HepG2 (cell line): ENCODE data around the gene CLPX. TPM values are rescaled to one million over a fixed set of nuclear protein-coding genes. Genes with fewer than 3 reads are reported as not detected.

Source experiments
- BRCA1 ChIP-seq: sonication (generic); formaldehyde crosslinking; IDR thresholded peaks from 2 replicates; pipeline ENCODE4 v1.4.0; 2020; ENCODE audit warnings: missing genetic modification reagents
- FIP1L1 ChIP-seq: fragments of 200-400 bp; formaldehyde crosslinking; IDR thresholded peaks from 2 replicates; pipeline ENCODE4 v1.6.1; 2018; ENCODE audit warnings: low read depth, mild to moderate bottlenecking, low read length, moderate library complexity, borderline replicate concordance; ENCODE audit not compliant: insufficient read depth
- HCFC1 ChIP-seq: fragments of 150-350 bp; IDR thresholded peaks from 2 replicates; pipeline ENCODE4 v1.6.1; 2014; ENCODE audit warnings: low read depth, low read length
- HNRNPUL1 ChIP-seq: fragments of 200-400 bp; formaldehyde crosslinking; IDR thresholded peaks from 2 replicates; pipeline ENCODE4 v1.6.1; 2017; ENCODE audit warnings: low read depth, mild to moderate bottlenecking, low read length, moderate library complexity
- IKZF4 ChIP-seq: sonication (generic); formaldehyde crosslinking; IDR thresholded peaks from 2 replicates; pipeline ENCODE4 v1.5.1; 2020; ENCODE audit warnings: borderline replicate concordance, mild to moderate bottlenecking, low read depth, missing genetic modification reagents; ENCODE audit errors: not compliant biosample characterization
- IRX3 ChIP-seq: sonication (generic); formaldehyde crosslinking; IDR thresholded peaks from 2 replicates; pipeline ENCODE4 v1.8.1; 2023; ENCODE audit warnings: mild to moderate bottlenecking, low read depth, missing genetic modification reagents, borderline replicate concordance
- KAT8 ChIP-seq: IDR thresholded peaks from 2 replicates; pipeline ENCODE4 v1.6.1; 2016; ENCODE audit warnings: missing genetic modification reagents, missing compliant biosample characterization
- KLF11 ChIP-seq: IDR thresholded peaks from 2 replicates; pipeline ENCODE4 v1.6.1; 2016; ENCODE audit warnings: missing compliant biosample characterization
- MYNN ChIP-seq: sonication (generic); formaldehyde crosslinking; IDR thresholded peaks from 2 replicates; pipeline ENCODE4 v1.4.0; 2020; ENCODE audit warnings: mild to moderate bottlenecking, low read depth, missing genetic modification reagents
- NCOA1 ChIP-seq: sonication (generic); formaldehyde crosslinking; IDR thresholded peaks from 2 replicates; pipeline ENCODE4 v1.9.0; 2021; ENCODE audit warnings: missing genetic modification reagents
- NFE2 ChIP-seq: sonication (generic); formaldehyde crosslinking; IDR thresholded peaks from 2 replicates; pipeline ENCODE4 v1.4.0; 2020; ENCODE audit warnings: missing genetic modification reagents
- NFKBIZ ChIP-seq: IDR thresholded peaks from 2 replicates; pipeline ENCODE4 v1.6.1; 2018; ENCODE audit warnings: missing genetic modification reagents, missing compliant biosample characterization
- NKX3-1 ChIP-seq: sonication (generic); formaldehyde crosslinking; IDR thresholded peaks from 2 replicates; pipeline ENCODE4 v1.5.0; 2020; ENCODE audit warnings: missing genetic modification reagents
- POLR2A ChIP-seq, 2 experiments: IDR thresholded peaks; 2 replicates each; pipeline ENCODE4 v1.6.1; 2011; ENCODE audit warnings: low read depth in 2 of 2, low read length in 2 of 2, mild to moderate bottlenecking in 1 of 2, moderate library complexity in 1 of 2; ENCODE audit not compliant: insufficient read depth in 1 of 2
- RAD51 ChIP-seq: fragments of 450-650 bp; IDR thresholded peaks from 2 replicates; pipeline ENCODE4 v1.6.1; 2016; ENCODE audit warnings: borderline replicate concordance
- SETDB1 ChIP-seq: sonication (generic); formaldehyde crosslinking; IDR thresholded peaks from 2 replicates; pipeline ENCODE4 v1.5.1; 2020; ENCODE audit warnings: missing genetic modification reagents, mild to moderate bottlenecking, borderline replicate concordance
- SMC3 ChIP-seq: IDR thresholded peaks from 2 replicates; pipeline ENCODE4 v1.6.1; 2011; ENCODE audit warnings: low read length, improper control_type of control experiment
- TCF12 ChIP-seq, 2 experiments: fragments of 450-650 bp in 1 of 2; sonication (generic) in 1 of 2; formaldehyde crosslinking in 1 of 2; IDR thresholded peaks; 2 replicates each; pipeline versions ENCODE4 v1.6.1 to v1.8.0; 2017 to 2022; ENCODE audit warnings: antibody characterized with exemption in 1 of 2, mild to moderate bottlenecking in 1 of 2, missing genetic modification reagents in 1 of 2, moderate library complexity in 1 of 2
- TGIF2 ChIP-seq: IDR thresholded peaks from 2 replicates; pipeline ENCODE4 v1.6.1; 2016; ENCODE audit warnings: control low read depth, missing compliant biosample characterization
- ZNF451 ChIP-seq: sonication (generic); formaldehyde crosslinking; IDR thresholded peaks from 2 replicates; pipeline ENCODE4 v1.5.0; 2020; ENCODE audit warnings: mild to moderate bottlenecking, missing genetic modification reagents
- ZNF589 ChIP-seq: sonication (generic); formaldehyde crosslinking; conservative IDR thresholded peaks from 2 replicates; pipeline ENCODE4 v1.8.0; 2022; ENCODE audit warnings: mild to moderate bottlenecking, moderate library complexity, missing genetic modification reagents
- ZNF761 ChIP-seq: sonication (generic); formaldehyde crosslinking; conservative IDR thresholded peaks from 2 replicates; pipeline ENCODE4 v1.4.0; 2020; ENCODE audit warnings: mild to moderate bottlenecking, missing genetic modification reagents
- ZNF788 ChIP-seq: sonication (generic); formaldehyde crosslinking; IDR thresholded peaks from 2 replicates; pipeline ENCODE4 v1.5.0; 2020; ENCODE audit warnings: mild to moderate bottlenecking, missing genetic modification reagents, borderline replicate concordance
- ZSCAN31 ChIP-seq: sonication (generic); formaldehyde crosslinking; IDR thresholded peaks from 2 replicates; pipeline ENCODE4 v1.5.0; 2020; ENCODE audit warnings: low read depth, mild to moderate bottlenecking, missing genetic modification reagents
- polyA plus RNA-seq, 8 experiments: library from polyadenylated mRNA; depleted of rRNA in 3 of 8; stranded (reverse) in 7 of 8; unstranded in 1 of 8; fragments of >200 nt; fragmentation: Illumina TruSeq in 4 of 8; extraction: Trizol in 4 of 8; gene quantifications; 2 replicates each; pipeline versions ENCODE4 v1.2.1 to v1.2.3, GENCODE V29; 2011 to 2016; ENCODE audit warnings: low read depth in 4 of 8, missing spikeins in 1 of 8, mixed read lengths in 1 of 8; ENCODE audit not compliant: insufficient read depth in 1 of 8
- total RNA-seq, 5 experiments: library from RNA; depleted of rRNA; stranded (reverse); fragments of >200 nt; fragmentation: Illumina TruSeq; extraction: Trizol; gene quantifications; 2 replicates each; pipeline ENCODE4 v1.2.3, GENCODE V29; 2016; ENCODE audit warnings: low read depth in 1 of 5
- TF ChIP-seq, protein P1 (sequence below): sonication (generic); formaldehyde crosslinking; IDR thresholded peaks from 2 replicates; pipeline ENCODE4 v1.5.0; 2020; ENCODE audit warnings: missing genetic modification reagents
- TF ChIP-seq, protein P2 (sequence below): IDR thresholded peaks from 2 replicates; pipeline ENCODE4 v1.6.1; 2016; ENCODE audit warnings: missing compliant biosample characterization, missing genetic modification reagents, borderline replicate concordance
- TF ChIP-seq, protein P3 (sequence below): sonication (generic); formaldehyde crosslinking; IDR thresholded peaks from 2 replicates; pipeline ENCODE4 v1.8.0; 2022; ENCODE audit warnings: mild to moderate bottlenecking, missing genetic modification reagents; ENCODE audit not compliant: insufficient replicate concordance

The CLPX gene
- total and polyA plus RNA-seq, 2 of the 13 experiments (the other 11 are each of a cell fraction or from before 2014, with no cell fraction given) = 33.9 to 61.3 TPM

DNA sequence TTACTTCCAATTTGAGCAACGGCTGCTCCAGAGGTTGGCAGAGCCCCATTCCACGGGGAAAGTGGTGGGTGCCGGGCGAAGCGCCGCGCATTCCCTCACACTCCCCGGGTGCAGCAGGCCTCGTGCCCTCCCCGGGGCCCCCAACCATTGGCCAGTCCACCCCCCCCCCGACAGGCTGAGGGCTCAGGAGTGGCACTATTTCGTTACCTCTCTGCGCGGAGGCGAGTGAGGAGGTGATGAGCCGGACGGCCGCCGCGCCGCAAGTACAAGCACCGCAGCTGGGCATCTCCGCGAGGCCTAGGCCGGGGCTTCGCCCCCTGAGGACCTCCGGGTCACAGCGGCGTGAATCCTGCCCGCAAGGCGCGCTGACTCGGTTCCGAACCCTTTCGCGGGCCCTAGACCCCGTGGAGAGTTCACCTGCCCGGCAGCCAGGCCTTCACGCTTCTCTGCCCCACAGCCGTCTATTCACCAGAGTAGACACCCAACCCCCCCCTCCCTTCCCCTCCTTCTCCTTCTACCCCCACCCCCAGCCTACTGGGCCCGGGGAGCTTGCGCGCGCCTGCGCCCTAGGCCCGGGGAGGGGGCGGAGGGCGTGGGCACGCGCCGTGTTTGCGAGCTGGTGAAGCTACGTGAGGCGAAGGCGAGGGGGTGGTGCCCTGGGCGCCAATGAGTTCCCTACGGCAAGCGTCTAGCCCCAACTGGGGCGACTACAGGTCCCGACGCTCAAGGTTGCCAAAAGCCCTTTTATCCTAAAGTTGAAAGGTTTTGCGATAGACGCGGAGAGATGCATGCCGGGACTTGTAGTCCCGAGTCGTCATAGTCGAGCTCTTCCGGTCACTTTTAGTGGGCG, at the start of gene CLPX (continued):
- no peak for TF ChIP-seq RAD51
- TF ChIP-seq HCFC1 = peak; percentile 81
- TF ChIP-seq, protein P1, sequence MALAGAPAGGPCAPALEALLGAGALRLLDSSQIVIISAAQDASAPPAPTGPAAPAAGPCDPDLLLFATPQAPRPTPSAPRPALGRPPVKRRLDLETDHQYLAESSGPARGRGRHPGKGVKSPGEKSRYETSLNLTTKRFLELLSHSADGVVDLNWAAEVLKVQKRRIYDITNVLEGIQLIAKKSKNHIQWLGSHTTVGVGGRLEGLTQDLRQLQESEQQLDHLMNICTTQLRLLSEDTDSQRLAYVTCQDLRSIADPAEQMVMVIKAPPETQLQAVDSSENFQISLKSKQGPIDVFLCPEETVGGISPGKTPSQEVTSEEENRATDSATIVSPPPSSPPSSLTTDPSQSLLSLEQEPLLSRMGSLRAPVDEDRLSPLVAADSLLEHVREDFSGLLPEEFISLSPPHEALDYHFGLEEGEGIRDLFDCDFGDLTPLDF (CRISPR knock-in tag) = peak; percentile 9; the same call in 1 of the 2 replicates
- peak; percentile 7; the same call in 1 of the 2 replicates for TF ChIP-seq IRX3 (CRISPR knock-in tag)
- TF ChIP-seq NCOA1 (CRISPR knock-in tag) = peak; percentile 65; the same call in 1 of the 2 replicates
- TF ChIP-seq, protein P2, sequence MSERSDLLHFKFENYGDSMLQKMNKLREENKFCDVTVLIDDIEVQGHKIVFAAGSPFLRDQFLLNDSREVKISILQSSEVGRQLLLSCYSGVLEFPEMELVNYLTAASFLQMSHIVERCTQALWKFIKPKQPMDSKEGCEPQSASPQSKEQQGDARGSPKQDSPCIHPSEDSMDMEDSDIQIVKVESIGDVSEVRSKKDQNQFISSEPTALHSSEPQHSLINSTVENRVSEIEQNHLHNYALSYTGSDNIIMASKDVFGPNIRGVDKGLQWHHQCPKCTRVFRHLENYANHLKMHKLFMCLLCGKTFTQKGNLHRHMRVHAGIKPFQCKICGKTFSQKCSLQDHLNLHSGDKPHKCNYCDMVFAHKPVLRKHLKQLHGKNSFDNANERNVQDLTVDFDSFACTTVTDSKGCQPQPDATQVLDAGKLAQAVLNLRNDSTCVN (CRISPR knock-in tag) = no peak
- no peak for TF ChIP-seq ZNF451 (CRISPR knock-in tag)
- TF ChIP-seq NKX3-1 (CRISPR knock-in tag) = peak; percentile 8; the same call in 1 of the 2 replicates
- TF ChIP-seq NFE2 (CRISPR knock-in tag) = no peak
- TF ChIP-seq FIP1L1 = no peak
- no peak for TF ChIP-seq BRCA1 (CRISPR knock-in tag)
- TF ChIP-seq, protein P3, sequence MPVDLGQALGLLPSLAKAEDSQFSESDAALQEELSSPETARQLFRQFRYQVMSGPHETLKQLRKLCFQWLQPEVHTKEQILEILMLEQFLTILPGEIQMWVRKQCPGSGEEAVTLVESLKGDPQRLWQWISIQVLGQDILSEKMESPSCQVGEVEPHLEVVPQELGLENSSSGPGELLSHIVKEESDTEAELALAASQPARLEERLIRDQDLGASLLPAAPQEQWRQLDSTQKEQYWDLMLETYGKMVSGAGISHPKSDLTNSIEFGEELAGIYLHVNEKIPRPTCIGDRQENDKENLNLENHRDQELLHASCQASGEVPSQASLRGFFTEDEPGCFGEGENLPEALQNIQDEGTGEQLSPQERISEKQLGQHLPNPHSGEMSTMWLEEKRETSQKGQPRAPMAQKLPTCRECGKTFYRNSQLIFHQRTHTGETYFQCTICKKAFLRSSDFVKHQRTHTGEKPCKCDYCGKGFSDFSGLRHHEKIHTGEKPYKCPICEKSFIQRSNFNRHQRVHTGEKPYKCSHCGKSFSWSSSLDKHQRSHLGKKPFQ (CRISPR knock-in tag) = no peak
- TF ChIP-seq SETDB1 = no peak
- TF ChIP-seq TCF12 (IDR thresholded peaks at IDR 0.05) = no peak
- no peak; the same call in 1 of the 2 replicates for TF ChIP-seq TCF12 (CRISPR knock-in tag; IDR thresholded peaks at IDR 0.05)
- TF ChIP-seq MYNN (CRISPR knock-in tag) = no peak
- TF ChIP-seq KAT8 (CRISPR knock-in tag) = peak; percentile 83
- TF ChIP-seq ZNF788 (CRISPR knock-in tag) = peak; percentile 50; the same call in 1 of the 2 replicates
- TF ChIP-seq ZSCAN31 (CRISPR knock-in tag) = peak; percentile 50; the same call in 1 of the 2 replicates
- TF ChIP-seq SMC3 = no peak
- TF ChIP-seq ZNF761 (CRISPR knock-in tag) = peak; percentile 50; the same call in 1 of the 2 replicates
- TF ChIP-seq NFKBIZ (CRISPR knock-in tag) = 0 out of 2 replicates have a peak, but pooled peaks have one; percentile 35
- peak; percentile 88 for TF ChIP-seq IKZF4 (CRISPR knock-in tag)
- 0 out of 2 replicates have a peak, but pooled peaks have one; percentile 32 for TF ChIP-seq KLF11
- TF ChIP-seq HNRNPUL1 = no peak
- TF ChIP-seq ZNF589 (CRISPR knock-in tag) = no peak
- TF ChIP-seq POLR2A (IDR thresholded peaks at IDR 0.05; ENCODE audit: insufficient read depth in 1 of 2, low read depth in 2 of 2, low read length in 2 of 2) = peak; percentile 80 to 89
- TF ChIP-seq TGIF2 (CRISPR knock-in tag) = no peak; the same call in 1 of the 2 replicates
